Ishikawa (cell line): Measurements from ENCODE around the gene SLC38A11.

Experiments
- EGR1 ChIP-seq: IDR thresholded peaks from 2 replicates; pipeline ENCODE4 v1.6.1; 2012
- FOXM1 ChIP-seq: IDR thresholded peaks from 2 replicates; pipeline ENCODE4 v1.6.1; 2012; ENCODE audit warnings: low read depth, borderline replicate concordance
- MAX ChIP-seq: IDR thresholded peaks from 2 replicates; pipeline ENCODE4 v1.6.1; 2012
- RAD21 ChIP-seq: IDR thresholded peaks from 2 replicates; pipeline ENCODE4 v1.6.1; 2012; ENCODE audit warnings: low read depth
- REST ChIP-seq: IDR thresholded peaks from 2 replicates; pipeline ENCODE4 v1.6.1; 2012; ENCODE audit warnings: low read depth, mild to moderate bottlenecking
- TAF1 ChIP-seq: IDR thresholded peaks from 2 replicates; pipeline ENCODE4 v1.6.1; 2012; ENCODE audit warnings: low read depth, mild to moderate bottlenecking
- TF ChIP-seq, protein P1 (sequence below): IDR thresholded peaks from 2 replicates; pipeline ENCODE4 v1.6.1; 2012

GRCh38 chr2:165002638-165003037 is 47.3 kb upstream of the SLC38A11 start:
- TF ChIP-seq, protein P1, sequence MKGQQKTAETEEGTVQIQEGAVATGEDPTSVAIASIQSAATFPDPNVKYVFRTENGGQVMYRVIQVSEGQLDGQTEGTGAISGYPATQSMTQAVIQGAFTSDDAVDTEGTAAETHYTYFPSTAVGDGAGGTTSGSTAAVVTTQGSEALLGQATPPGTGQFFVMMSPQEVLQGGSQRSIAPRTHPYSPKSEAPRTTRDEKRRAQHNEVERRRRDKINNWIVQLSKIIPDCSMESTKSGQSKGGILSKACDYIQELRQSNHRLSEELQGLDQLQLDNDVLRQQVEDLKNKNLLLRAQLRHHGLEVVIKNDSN = no peak
- no peak for TF ChIP-seq RAD21
- TF ChIP-seq FOXM1 = no peak
- no peak for TF ChIP-seq REST
- no peak for TF ChIP-seq EGR1
- TF ChIP-seq TAF1 = no peak
- TF ChIP-seq MAX = no peak
